GM03348 (cell line): ENCODE results near the gene KLF9.

Source experiments
- DNase-seq: peaks from one replicate; pipeline ENCODE4 v3.0.0; 2012; ENCODE audit warnings: low spot score

The KLF9 gene

DNA sequence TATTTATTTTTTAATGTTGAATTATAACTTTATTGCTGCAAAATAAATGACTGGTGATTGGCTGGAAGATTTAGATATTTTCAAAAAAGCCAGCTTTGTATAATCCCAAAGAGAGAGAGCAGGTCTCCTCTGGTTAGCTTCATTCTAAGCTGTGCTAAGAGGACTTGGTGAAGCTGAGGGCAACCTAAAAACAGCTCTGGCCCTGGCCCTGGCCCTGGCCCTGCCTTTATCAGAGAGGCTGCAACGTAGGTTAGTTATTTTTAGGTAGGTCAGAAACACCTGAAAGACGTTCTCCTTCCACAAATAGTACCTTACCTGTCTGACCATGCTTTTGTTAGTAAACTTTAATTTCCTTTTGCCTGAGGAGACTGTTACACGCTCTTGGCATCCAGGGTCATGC, 58.7 kb downstream of the KLF9 start:
- no peak for DNase-seq

- peak; percentile 30 for DNase-seq
These were observed 61.7 kb downstream of the KLF9 start for GRCh38 chr9:70352802-70353201.

- DNase-seq = peak; percentile 14
These were observed 62.1 kb downstream of the KLF9 start for GRCh38 chr9:70352356-70352755.

GRCh38 chr9:70347046-70347445, 67.4 kb downstream of the KLF9 start:
- DNase-seq = no peak

DNA sequence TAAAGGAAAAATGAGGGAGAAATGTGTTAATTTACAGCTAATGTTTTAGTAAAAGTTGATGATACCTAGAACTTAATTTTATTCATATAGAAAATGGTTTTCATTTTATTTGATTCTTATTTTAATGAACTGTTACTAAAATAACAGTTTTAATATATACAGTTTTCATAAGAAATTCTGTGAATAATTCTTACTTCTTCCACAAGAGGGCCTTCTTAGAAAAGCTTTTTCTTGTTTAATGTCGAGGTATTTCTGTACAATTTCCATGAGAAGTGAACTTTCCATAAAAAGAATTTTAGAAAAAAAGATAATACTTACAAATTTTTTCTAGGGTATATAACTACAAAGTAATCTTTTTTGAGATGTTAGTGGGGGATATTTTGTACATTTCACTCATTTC, 73.9 kb downstream of the KLF9 start:
- DNase-seq = peak; percentile 31
